Hematopoietic multipotent progenitor cell treated with erythropoietin and hydrocortisone succinate and interleukin-3 and kit ligand, for 17 days (in vitro differentiated cells): Measurements from ENCODE around the gene AKAP1.

Experiments used
- DNase-seq: peaks from one replicate; pipeline ENCODE4 v3.0.0-alpha.2; 2015; ENCODE audit warnings: low spot score

Gene AKAP1

GRCh38 chr17:57170866-57171265, 85.8 kb downstream of the AKAP1 start:
- no peak for DNase-seq
